H9 (cell line): Measurements from ENCODE around the gene SERPINA9. TPM values are rescaled to one million over a fixed set of nuclear protein-coding genes. Genes with fewer than 3 reads are reported as not detected.

Experiments used
- DNase-seq: peaks from one replicate; pipeline ENCODE4 v3.0.0-alpha.2; 2017
- H2AFZ ChIP-seq: one replicate; pipeline ENCODE4 v1.6.1; 2013; ENCODE audit warnings: mild to moderate bottlenecking, low read length, control low read depth, moderate library complexity
- H2AK5ac ChIP-seq: 2 replicates; pipeline ENCODE4 v1.6.1; 2013; ENCODE audit warnings: low read length, control low read depth, mixed read lengths; ENCODE audit not compliant: insufficient read length
- H2BK120ac ChIP-seq: one replicate; pipeline ENCODE4 v1.6.1; 2013; ENCODE audit warnings: low read depth, mild to moderate bottlenecking, low read length, control low read depth, inconsistent platforms; ENCODE audit not compliant: poor library complexity, severe bottlenecking
- H2BK12ac ChIP-seq: 2 replicates; pipeline ENCODE4 v1.6.1; 2013; ENCODE audit warnings: low read length, control low read depth, mixed read lengths, low read depth; ENCODE audit not compliant: insufficient read length
- H2BK15ac ChIP-seq: 2 replicates; pipeline ENCODE4 v1.6.1; 2013; ENCODE audit warnings: low read depth, low read length, control low read depth
- H2BK20ac ChIP-seq: one replicate; pipeline ENCODE4 v1.6.1; 2013; ENCODE audit warnings: low read depth, mild to moderate bottlenecking, low read length, control low read depth, inconsistent platforms; ENCODE audit not compliant: poor library complexity, severe bottlenecking
- H2BK5ac ChIP-seq: 2 replicates; pipeline ENCODE4 v1.6.1; 2013; ENCODE audit warnings: low read length, control low read depth, mixed read lengths; ENCODE audit not compliant: insufficient read length
- H3K14ac ChIP-seq: 2 replicates; pipeline ENCODE4 v1.6.1; 2013; ENCODE audit warnings: low read length, control low read depth; ENCODE audit not compliant: insufficient read depth
- H3K18ac ChIP-seq: 2 replicates; pipeline ENCODE4 v1.6.1; 2013; ENCODE audit warnings: low read depth, mild to moderate bottlenecking, mixed read lengths, low read length, control low read depth; ENCODE audit not compliant: insufficient read length
- H3K23ac ChIP-seq: 2 replicates; pipeline ENCODE4 v1.6.1; 2013; ENCODE audit warnings: low read length, control low read depth, mixed read lengths, low read depth; ENCODE audit not compliant: insufficient read length
- H3K23me2 ChIP-seq: 2 replicates; pipeline ENCODE4 v1.6.1; 2013; ENCODE audit warnings: low read depth, mild to moderate bottlenecking, mixed read lengths, low read length, control low read depth; ENCODE audit not compliant: insufficient read length, poor library complexity, severe bottlenecking
- H3K27ac ChIP-seq: 2 replicates; pipeline ENCODE4 v1.5.1; 2013; ENCODE audit warnings: low read length, control low read depth, mixed read lengths, low read depth; ENCODE audit not compliant: insufficient read length
- H3K27me3 ChIP-seq: 2 replicates; pipeline ENCODE4 v1.6.1; 2013; ENCODE audit warnings: low read length, control low read depth, inconsistent platforms; ENCODE audit not compliant: insufficient read depth
- H3K4ac ChIP-seq: 2 replicates; pipeline ENCODE4 v1.6.1; 2013; ENCODE audit warnings: low read depth, mild to moderate bottlenecking, control low read depth, inconsistent platforms, low read length, moderate library complexity
- H3K4me1 ChIP-seq: 2 replicates; pipeline ENCODE4 v1.6.1; 2013; ENCODE audit warnings: low read length, control low read depth, inconsistent platforms; ENCODE audit not compliant: insufficient read depth
- H3K4me2 ChIP-seq: 2 replicates; pipeline ENCODE4 v1.6.1; 2013; ENCODE audit warnings: low read length, control low read depth, mixed read lengths; ENCODE audit not compliant: insufficient read length, insufficient read depth
- H3K56ac ChIP-seq: 2 replicates; pipeline ENCODE4 v1.6.1; 2013; ENCODE audit warnings: low read depth, mild to moderate bottlenecking, mixed read lengths, low read length, control low read depth; ENCODE audit not compliant: insufficient read length
- H3K79me1 ChIP-seq: 2 replicates; pipeline ENCODE4 v1.6.1; 2013; ENCODE audit warnings: low read depth, mild to moderate bottlenecking, moderate library complexity, low read length, control low read depth, inconsistent platforms; ENCODE audit not compliant: insufficient read depth, poor library complexity, severe bottlenecking
- H3K79me2 ChIP-seq: 2 replicates; pipeline ENCODE4 v1.6.1; 2013; ENCODE audit warnings: low read length, control low read depth, inconsistent platforms; ENCODE audit not compliant: insufficient read depth
- H3K9ac ChIP-seq: 2 replicates; pipeline ENCODE4 v1.6.1; 2013; ENCODE audit warnings: low read length, control low read depth, mixed read lengths; ENCODE audit not compliant: insufficient read length; ENCODE audit errors: extremely low read depth
- H3K9me3 ChIP-seq: one replicate; pipeline ENCODE4 v1.6.1; 2013; ENCODE audit warnings: low read depth, low read length, inconsistent platforms; ENCODE audit not compliant: control insufficient read depth
- H3T11ph ChIP-seq: one replicate; pipeline ENCODE4 v1.6.1; 2013; ENCODE audit warnings: mild to moderate bottlenecking, low read length, control low read depth, inconsistent platforms
- H4K20me1 ChIP-seq: one replicate; pipeline ENCODE4 v1.6.1; 2013; ENCODE audit not compliant: control insufficient read depth, insufficient read length, insufficient read depth
- H4K5ac ChIP-seq: 2 replicates; pipeline ENCODE4 v1.6.1; 2013; ENCODE audit warnings: low read depth, mild to moderate bottlenecking, mixed read lengths, low read length, control low read depth; ENCODE audit not compliant: insufficient read length
- H4K8ac ChIP-seq: replicated peaks from 2 replicates; pipeline ENCODE4 v1.6.1; 2013; ENCODE audit warnings: low read length, control low read depth, mixed read lengths, low read depth; ENCODE audit not compliant: insufficient read length
- H4K91ac ChIP-seq: 2 replicates; pipeline ENCODE4 v1.6.1; 2013; ENCODE audit warnings: low read depth, mild to moderate bottlenecking, moderate library complexity, mixed read lengths, low read length, control low read depth; ENCODE audit not compliant: insufficient read length
- H3K27ac Mint-ChIP-seq, 3 experiments: 2 replicates in 2 of 3; 3 replicates in 1 of 3; pipeline ENCODE4 v1.8.0; 2020 to 2021; ENCODE audit warnings: mixed read lengths in 3 of 3, mild to moderate bottlenecking in 1 of 3, moderate library complexity in 1 of 3
- H3K27me3 Mint-ChIP-seq: 2 replicates; pipeline ENCODE4 v1.8.0; 2021; ENCODE audit warnings: low read depth, mild to moderate bottlenecking, moderate library complexity, mixed read lengths
- H3K36me3 Mint-ChIP-seq, 3 experiments: 2 replicates in 2 of 3; 3 replicates in 1 of 3; pipeline ENCODE4 v1.8.0; 2020 to 2021; ENCODE audit warnings: low read depth in 3 of 3, mixed read lengths in 3 of 3; ENCODE audit not compliant: insufficient read depth in 1 of 3
- H3K4me1 Mint-ChIP-seq, 2 experiments: 2 replicates each; pipeline ENCODE4 v1.8.0; 2020; ENCODE audit warnings: mixed read lengths in 2 of 2
- H3K4me3 Mint-ChIP-seq, 2 experiments: 2 replicates in 1 of 2; 3 replicates in 1 of 2; pipeline ENCODE4 v1.8.0; 2020 to 2021; ENCODE audit warnings: mild to moderate bottlenecking in 2 of 2, mixed read lengths in 2 of 2, moderate library complexity in 1 of 2
- H3K9me3 Mint-ChIP-seq, 2 experiments: 2 replicates in 1 of 2; 3 replicates in 1 of 2; pipeline ENCODE4 v1.8.0; 2020; ENCODE audit warnings: mild to moderate bottlenecking in 2 of 2, mixed read lengths in 2 of 2, moderate library complexity in 1 of 2
- CTCF ChIP-seq: fragments of 200-600 bp; sonication (generic); conservative IDR thresholded peaks from 3 replicates; pipeline ENCODE4 v1.8.0; 2021; ENCODE audit warnings: antibody characterized with exemption, mild to moderate bottlenecking
- WGBS: extraction: QIAGEN DNeasy Blood & Tissue Kit; methylation state at CpG from one replicate; pipeline ENCODE4 v1.1.7; 2013; ENCODE audit warnings: missing lambda C conversion rate, low lambda C conversion rate, mixed read lengths; ENCODE audit not compliant: insufficient read length; ENCODE audit errors: extremely low coverage; 5-methylcytosine and 5-hydroxymethylcytosine counted together
- total RNA-seq: library from RNA; stranded (reverse); gene quantifications from 2 replicates; pipeline ENCODE4 v1.2.1, GENCODE V29; 2021

The SERPINA9 gene
- total RNA-seq, 1 experiment from 2014 or later, result not detected

- no peaks in the 10 kb centered on the region for H3K79me1 ChIP-seq
- H4K8ac ChIP-seq, result no peak overlapping the region
- no peak overlapping the region for H3K18ac ChIP-seq
- no peak overlapping the region for H3K27ac ChIP-seq
- H3K14ac ChIP-seq, result no peak overlapping the region
- no peak overlapping the region for H3K56ac ChIP-seq
- peak; percentile 12 for DNase-seq
- no peak overlapping the region for H3K4ac ChIP-seq
- Mint-ChIP-seq H3K27ac (no peak overlapping the region; a peak in 1 of 7 replicates), H3K4me1 (no peaks in the 10 kb centered on the region; a peak in 1 of 4 replicates), H3K4me3 (no peak overlapping the region), H3K9me3 (peaks cover 4 to 6% of the 10 kb centered on the region in 2 experiments), H3K27me3 (peaks cover 8% of the 10 kb centered on the region), H3K36me3 (peaks cover under 1 to 6% (median 4%) of the 10 kb centered on the region in 3 experiments; a peak in 3 of 7 replicates)
- no peaks in the 10 kb centered on the region; the same call in 1 of the 2 replicates for H3K27me3 ChIP-seq
- H2AFZ ChIP-seq, result no peak overlapping the region
- no peaks in the 10 kb centered on the region for H3K79me2 ChIP-seq
- H3K4me2 ChIP-seq, result no peak overlapping the region
- no peak overlapping the region for H3T11ph ChIP-seq
- no CpG with 5 or more reads among the region's 4 CpGs for WGBS
- no peaks in the 10 kb centered on the region for H3K9me3 ChIP-seq
- no peak overlapping the region for H3K9ac ChIP-seq
- no peak overlapping the region for H2BK20ac ChIP-seq
- H2BK120ac ChIP-seq, result no peak overlapping the region
- H2AK5ac ChIP-seq, result no peak overlapping the region
- no peak overlapping the region for H3K23ac ChIP-seq
- H4K5ac ChIP-seq, result no peak overlapping the region
- H2BK5ac ChIP-seq, result no peak overlapping the region
- H3K23me2 ChIP-seq, result no peaks in the 10 kb centered on the region
- no peaks in the 10 kb centered on the region for H4K20me1 ChIP-seq
- TF ChIP-seq CTCF, result no peak
- no peak overlapping the region for H4K91ac ChIP-seq
- no peak overlapping the region for H2BK15ac ChIP-seq
- no peak overlapping the region for H2BK12ac ChIP-seq
- H3K4me1 ChIP-seq, result no peaks in the 10 kb centered on the region
These were observed 3.2 kb downstream of the SERPINA9 start for GRCh38 chr14:94472842-94473241.
